K562 (cell line): ENCODE data around the gene ARSI. TPM values are rescaled to one million over a fixed set of nuclear protein-coding genes. Genes with fewer than 3 reads are reported as not detected.

ENCODE experiments used
- ATAC-seq: fragments of 200-7000 bp; cut with Tn5 transposase; 3 replicates; pipeline ENCODE4 v1.9.1; 2020; ENCODE audit warnings: moderate library complexity
- BruUV-seq: library from RNA; stranded (reverse); fragments of 400-500 nt; replicated peaks from 2 replicates; lab custom pipeline; 2021; lab: Mats Ljungman, UMichigan
- CTCF ChIA-PET: fragments of 300-600 bp; formaldehyde crosslinking; extraction: SDS; loops from one replicate; lab custom pipeline; 2021; ENCODE audit warnings: low intra/inter-chr PET ratio; lab: Yijun Ruan, JAX
- POLR2A ChIA-PET: fragments of 300-600, 350-650 bp; sonication (Branson Sonifier 250); formaldehyde crosslinking; extraction: SDS; loops from one replicate; lab custom pipeline; 2021; ENCODE audit warnings: antibody characterized with exemption, inconsistent platforms; lab: Yijun Ruan, JAX
- DNase-seq, 4 experiments: peaks; one replicate each; pipeline versions ENCODE4 v3.0.0 to v3.0.0-alpha.2; 2011 to 2018; ENCODE audit warnings: low spot score in 3 of 4, mixed read lengths in 3 of 4; ENCODE audit errors: extremely low read depth in 1 of 4
- FAIRE-seq: peaks from 2 replicates; lab custom pipeline; 2011; peaks lifted over from hg19 to GRCh38; lab: Jason Lieb, UNC
- H2AFZ ChIP-seq: 2 replicates; pipeline ENCODE4 v1.6.0; 2011; ENCODE audit warnings: low read depth, low read length, control low read depth, inconsistent platforms
- H3K27ac ChIP-seq: fragments of 200-600 bp; 3 replicates; pipeline ENCODE4 v1.8.0; 2011; ENCODE audit warnings: low read depth, mild to moderate bottlenecking, control low read depth, inconsistent platforms, low read length, moderate library complexity, mixed read lengths; ENCODE audit errors: extremely low read depth
- H3K27me3 ChIP-seq, 2 experiments: fragments of 300-600 bp in 1 of 2; 2 replicates in 1 of 2; 3 replicates in 1 of 2; pipeline versions ENCODE4 v1.6.0 to v1.8.0; 2011; ENCODE audit warnings: inconsistent platforms in 2 of 2, low read length in 2 of 2, mild to moderate bottlenecking in 1 of 2, mixed read lengths in 1 of 2, moderate library complexity in 1 of 2; ENCODE audit not compliant: control insufficient read depth in 2 of 2, insufficient read depth in 2 of 2
- H3K36me3 ChIP-seq: fragments of 300-600 bp; 3 replicates; pipeline ENCODE4 v1.8.0; 2011; ENCODE audit warnings: mild to moderate bottlenecking, low read length, inconsistent platforms; ENCODE audit not compliant: control insufficient read depth, insufficient read depth
- H3K4me1 ChIP-seq, 2 experiments: fragments of 200-600 bp in 1 of 2; replicated peaks in 1 of 2; 2 replicates in 1 of 2; 3 replicates in 1 of 2; pipeline versions ENCODE4 v1.5.1 to v1.8.0; 2011; ENCODE audit warnings: inconsistent platforms in 2 of 2, low read length in 2 of 2, mild to moderate bottlenecking in 1 of 2, mixed read lengths in 1 of 2, moderate library complexity in 1 of 2; ENCODE audit not compliant: control insufficient read depth in 2 of 2, insufficient read depth in 2 of 2
- H3K4me2 ChIP-seq: 2 replicates; pipeline ENCODE4 v1.6.1; 2011; ENCODE audit warnings: low read length, control low read depth, inconsistent platforms, mixed read lengths; ENCODE audit not compliant: insufficient read depth
- H3K4me3 ChIP-seq: fragments of 200-600 bp; sonication (generic), shearing (Covaris generic); 2 replicates; pipeline ENCODE4 v1.5.1; 2016; ENCODE audit warnings: control low read depth, inconsistent platforms
- H3K79me2 ChIP-seq: fragments of 200-600 bp; 3 replicates; pipeline ENCODE4 v1.8.0; 2011; ENCODE audit warnings: low read length, inconsistent platforms; ENCODE audit not compliant: control insufficient read depth, insufficient read depth
- H3K9ac ChIP-seq, 2 experiments: 2 replicates each; pipeline versions ENCODE4 v1.6.0 to v1.6.1; 2011; ENCODE audit warnings: low read depth in 2 of 2, low read length in 2 of 2, control low read depth in 1 of 2, inconsistent platforms in 1 of 2, mild to moderate bottlenecking in 1 of 2, mixed read lengths in 1 of 2; ENCODE audit not compliant: insufficient read depth in 1 of 2
- H3K9me1 ChIP-seq: one replicate; pipeline ENCODE4 v1.6.0; 2011; ENCODE audit warnings: inconsistent platforms, mild to moderate bottlenecking, low read length, moderate library complexity; ENCODE audit not compliant: control insufficient read depth, insufficient read depth
- H3K9me3 ChIP-seq: replicated peaks from 2 replicates; pipeline ENCODE4 v1.5.1; 2011; ENCODE audit warnings: low read depth, low read length, inconsistent platforms; ENCODE audit not compliant: control insufficient read depth, insufficient read depth
- H4K20me1 ChIP-seq: replicated peaks from 2 replicates; pipeline ENCODE4 v1.6.1; 2011; ENCODE audit warnings: low read length, inconsistent platforms, mixed read lengths; ENCODE audit not compliant: control insufficient read depth, insufficient read depth
- CEBPB ChIP-seq: fragments of 450-650 bp; IDR thresholded peaks from 2 replicates; pipeline ENCODE4 v1.6.1; 2016; ENCODE audit warnings: missing genetic modification characterization, missing compliant biosample characterization
- MAFF ChIP-seq: IDR thresholded peaks from 2 replicates; pipeline ENCODE4 v1.6.1; 2012; ENCODE audit warnings: low read length, improper control_type of control experiment
- NFIX ChIP-seq: fragments of 250-450 bp; sonication (Bioruptor Pico); IDR thresholded peaks from 2 replicates; pipeline ENCODE4 v1.4.0; 2020; ENCODE audit warnings: low read depth, mild to moderate bottlenecking, moderate library complexity
- NR3C1 ChIP-seq: sonication (generic); formaldehyde crosslinking; IDR thresholded peaks from 2 replicates; pipeline ENCODE4 v1.8.1; 2022; ENCODE audit warnings: missing genetic modification reagents
- PTRF ChIP-seq: fragments of 450-650 bp; IDR thresholded peaks from 2 replicates; pipeline ENCODE4 v1.6.1; 2016; ENCODE audit warnings: mild to moderate bottlenecking, missing genetic modification characterization, missing compliant biosample characterization
- RBM15 ChIP-seq: fragments of 200-400 bp; formaldehyde crosslinking; IDR thresholded peaks from 2 replicates; pipeline ENCODE4 v1.6.1; 2018; ENCODE audit warnings: mild to moderate bottlenecking, low read length, moderate library complexity; ENCODE audit not compliant: insufficient read depth
- RERE ChIP-seq: sonication (generic); formaldehyde crosslinking; IDR thresholded peaks from 2 replicates; pipeline ENCODE4 v1.8.0; 2023; ENCODE audit warnings: missing genetic modification reagents, mild to moderate bottlenecking, borderline replicate concordance
- TOE1 ChIP-seq, 2 experiments: fragments of 450-650 bp in 1 of 2; sonication (generic) in 1 of 2; formaldehyde crosslinking in 1 of 2; IDR thresholded peaks; 2 replicates each; pipeline versions ENCODE4 v1.7.1 to v1.8.0; 2016 to 2022; ENCODE audit warnings: borderline replicate concordance in 2 of 2, mild to moderate bottlenecking in 2 of 2, antibody characterized with exemption in 1 of 2, inconsistent platforms in 1 of 2, low read depth in 1 of 2, missing genetic modification reagents in 1 of 2, moderate library complexity in 1 of 2
- ZNF24 ChIP-seq: fragments of 450-650 bp; IDR thresholded peaks from 2 replicates; pipeline ENCODE4 v1.6.1; 2016
- ZZZ3 ChIP-seq: fragments of 450-650 bp; IDR thresholded peaks from 2 replicates; pipeline ENCODE4 v1.6.1; 2016; ENCODE audit warnings: antibody characterized with exemption, mild to moderate bottlenecking, moderate library complexity
- WGBS: fragments of 100-300 bp; shearing (Covaris generic); methylation state at CpG from one replicate; pipeline ENCODE4 v1.1.6; 2016; ENCODE audit warnings: low coverage, mixed read lengths; ENCODE audit not compliant: insufficient coverage; ENCODE audit errors: missing lambda C conversion rate; 5-methylcytosine and 5-hydroxymethylcytosine counted together
- in situ Hi-C: fragments of 300-500 bp; cut with MboI; formaldehyde crosslinking; loops from 4 replicates; pipeline ENCODE4 v1.15.0; 2018; ENCODE audit warnings: inconsistent platforms, mixed read lengths
- intact Hi-C: fragments of 100-400 bp; cut with micrococcal nuclease; formaldehyde crosslinking; loops from 2 replicates; pipeline ENCODE4 v1.14.2; 2022
- polyA plus RNA-seq, 8 experiments: library from polyadenylated mRNA; depleted of rRNA in 4 of 8; stranded (reverse) in 5 of 8; unstranded in 3 of 8; fragments of >200 nt; fragmentation: Nextera tagmentation in 2 of 8; fragmentation: Illumina TruSeq in 1 of 8; extraction: Ambion mirVana in 2 of 8; extraction: Trizol in 1 of 8; gene quantifications; 2 replicates each; pipeline versions ENCODE4 v1.2.1 to v1.2.3, GENCODE V29; 2011 to 2014; ENCODE audit warnings: inconsistent platforms in 1 of 8, missing spikeins in 1 of 8
- total RNA-seq, 7 experiments: library from RNA; depleted of rRNA in 6 of 7; stranded (reverse); fragments of >200 nt in 6 of 7; fragmentation: Illumina TruSeq in 2 of 7; extraction: Trizol in 2 of 7; gene quantifications; 2 replicates each; pipeline versions ENCODE4 v1.2.1 to v1.2.3, GENCODE V29; 2011 to 2021; ENCODE audit warnings: low replicate concordance in 1 of 7
- TF ChIP-seq, protein P1 (sequence below): sonication (generic); formaldehyde crosslinking; IDR thresholded peaks from 2 replicates; pipeline ENCODE4 v1.9.0; 2022; ENCODE audit warnings: mild to moderate bottlenecking, missing genetic modification reagents
- TF ChIP-seq, protein P2 (sequence below): sonication (generic); formaldehyde crosslinking; IDR thresholded peaks from 2 replicates; pipeline ENCODE4 v1.8.1; 2022; ENCODE audit warnings: missing genetic modification reagents

The ARSI gene
- total and polyA plus RNA-seq, 9 of the 15 experiments (the other 6 are each of a cell fraction or from before 2014, with no cell fraction given): 0.04 to 0.07 TPM; not detected in 7

- no peak for TF ChIP-seq CEBPB (tag)
- no peak for TF ChIP-seq NFIX (CRISPR knock-in tag)
- TF ChIP-seq, protein P1, sequence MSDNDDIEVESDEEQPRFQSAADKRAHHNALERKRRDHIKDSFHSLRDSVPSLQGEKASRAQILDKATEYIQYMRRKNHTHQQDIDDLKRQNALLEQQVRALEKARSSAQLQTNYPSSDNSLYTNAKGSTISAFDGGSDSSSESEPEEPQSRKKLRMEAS (CRISPR knock-in tag): no peak
- TF ChIP-seq RBM15: no peak
Observed at GRCh38 chr5:150283904-150284303, 18.8 kb downstream of the ARSI start (continued).

GRCh38 chr5:150281987-150282386 lies 20.7 kb downstream of the ARSI start:
- POLR2A ChIA-PET: interaction anchor here (0.5 to 1.5 kb wide), 4 partner anchors 9 to 168 kb away, joined by 3 to 5 read pairs (median 4); no protein-coding TSS in a partner anchor
- intact Hi-C loops: no loop called here
- H3K27me3 ChIP-seq: peaks cover 20 to 60% of the 10 kb centered on the region in 2 experiments
- TF ChIP-seq NR3C1 (CRISPR knock-in tag) (no peak), TOE1 (IDR thresholded peaks at IDR 0.05; ENCODE audit: borderline replicate concordance) (no peak), TOE1 (CRISPR knock-in tag; IDR thresholded peaks at IDR 0.05; ENCODE audit: borderline replicate concordance, low read depth) (no peak), RERE (CRISPR knock-in tag) (no peak), PTRF (no peak), MAFF (no peak), ZNF24 (no peak), ZZZ3 (no peak), CEBPB (tag) (no peak)
- TF ChIP-seq, protein P2, sequence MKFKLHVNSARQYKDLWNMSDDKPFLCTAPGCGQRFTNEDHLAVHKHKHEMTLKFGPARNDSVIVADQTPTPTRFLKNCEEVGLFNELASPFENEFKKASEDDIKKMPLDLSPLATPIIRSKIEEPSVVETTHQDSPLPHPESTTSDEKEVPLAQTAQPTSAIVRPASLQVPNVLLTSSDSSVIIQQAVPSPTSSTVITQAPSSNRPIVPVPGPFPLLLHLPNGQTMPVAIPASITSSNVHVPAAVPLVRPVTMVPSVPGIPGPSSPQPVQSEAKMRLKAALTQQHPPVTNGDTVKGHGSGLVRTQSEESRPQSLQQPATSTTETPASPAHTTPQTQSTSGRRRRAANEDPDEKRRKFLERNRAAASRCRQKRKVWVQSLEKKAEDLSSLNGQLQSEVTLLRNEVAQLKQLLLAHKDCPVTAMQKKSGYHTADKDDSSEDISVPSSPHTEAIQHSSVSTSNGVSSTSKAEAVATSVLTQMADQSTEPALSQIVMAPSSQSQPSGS (CRISPR knock-in tag): no peak

More at GRCh38 chr5:150281987-150282386, 20.7 kb downstream of the ARSI start:
- Histone ChIP-seq H3K4me2 (no peak overlapping the region), H3K9ac (no peak overlapping the region), H3K79me2 (no peaks in the 10 kb centered on the region), H2AFZ (no peak overlapping the region), H3K9me1 (no peaks in the 10 kb centered on the region), H3K36me3 (no peaks in the 10 kb centered on the region), H3K9me3 (no peaks in the 10 kb centered on the region), H4K20me1 (no peaks in the 10 kb centered on the region), H3K4me3 (no peak overlapping the region), H3K4me1 (peaks cover 3 to 13% of the 10 kb centered on the region in 2 experiments; a peak in 4 of 5 replicates), H3K27ac (no peak overlapping the region)
- DNase-seq (no peak), FAIRE-seq (no peak), ATAC-seq (no peak)
- in situ Hi-C loops: no loop called here
- CTCF ChIA-PET: no interaction called here
- BruUV-seq: no TSS peak
- WGBS: 3% methylated on average over 7 of the region's 8 CpGs
